ENCODE results near the gene LPIN3.

DNA sequence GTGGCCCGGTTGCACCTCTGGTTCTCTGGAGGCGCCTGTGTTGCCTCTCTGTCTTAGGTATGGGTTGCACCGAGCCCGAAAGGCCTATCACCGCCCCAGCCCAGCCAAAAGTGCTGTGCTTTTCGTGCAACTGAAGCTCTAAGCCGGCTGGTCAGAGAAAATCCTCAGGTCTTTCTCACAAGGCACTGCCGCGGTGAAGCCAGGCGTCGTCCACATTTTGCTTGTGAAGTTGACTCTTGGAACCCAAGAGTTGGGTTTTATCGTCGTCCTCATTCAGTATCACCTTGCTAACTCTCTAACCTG, 26.7 kb downstream of the LPIN3 start:
- TF ChIP-seq SMC3 (IDR thresholded peaks at IDR 0.05; ENCODE audit: low read depth, low read length) (no peak), POLR2A (IDR thresholded peaks at IDR 0.05; ENCODE audit: low read depth, low read length) (no peak), MAZ (IDR thresholded peaks at IDR 0.05; ENCODE audit: borderline replicate concordance, low read depth, low read length) (no peak), RAD21 (IDR thresholded peaks at IDR 0.05; ENCODE audit: low read length) (no peak), MAFK (IDR thresholded peaks at IDR 0.05; ENCODE audit: low read depth, low read length) (no peak)
- TF ChIP-seq, protein P1, sequence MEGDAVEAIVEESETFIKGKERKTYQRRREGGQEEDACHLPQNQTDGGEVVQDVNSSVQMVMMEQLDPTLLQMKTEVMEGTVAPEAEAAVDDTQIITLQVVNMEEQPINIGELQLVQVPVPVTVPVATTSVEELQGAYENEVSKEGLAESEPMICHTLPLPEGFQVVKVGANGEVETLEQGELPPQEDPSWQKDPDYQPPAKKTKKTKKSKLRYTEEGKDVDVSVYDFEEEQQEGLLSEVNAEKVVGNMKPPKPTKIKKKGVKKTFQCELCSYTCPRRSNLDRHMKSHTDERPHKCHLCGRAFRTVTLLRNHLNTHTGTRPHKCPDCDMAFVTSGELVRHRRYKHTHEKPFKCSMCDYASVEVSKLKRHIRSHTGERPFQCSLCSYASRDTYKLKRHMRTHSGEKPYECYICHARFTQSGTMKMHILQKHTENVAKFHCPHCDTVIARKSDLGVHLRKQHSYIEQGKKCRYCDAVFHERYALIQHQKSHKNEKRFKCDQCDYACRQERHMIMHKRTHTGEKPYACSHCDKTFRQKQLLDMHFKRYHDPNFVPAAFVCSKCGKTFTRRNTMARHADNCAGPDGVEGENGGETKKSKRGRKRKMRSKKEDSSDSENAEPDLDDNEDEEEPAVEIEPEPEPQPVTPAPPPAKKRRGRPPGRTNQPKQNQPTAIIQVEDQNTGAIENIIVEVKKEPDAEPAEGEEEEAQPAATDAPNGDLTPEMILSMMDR (conservative IDR thresholded peaks at IDR 0.05; ENCODE audit: low read depth, low read length) = no peak
- TF ChIP-seq, protein P2, sequence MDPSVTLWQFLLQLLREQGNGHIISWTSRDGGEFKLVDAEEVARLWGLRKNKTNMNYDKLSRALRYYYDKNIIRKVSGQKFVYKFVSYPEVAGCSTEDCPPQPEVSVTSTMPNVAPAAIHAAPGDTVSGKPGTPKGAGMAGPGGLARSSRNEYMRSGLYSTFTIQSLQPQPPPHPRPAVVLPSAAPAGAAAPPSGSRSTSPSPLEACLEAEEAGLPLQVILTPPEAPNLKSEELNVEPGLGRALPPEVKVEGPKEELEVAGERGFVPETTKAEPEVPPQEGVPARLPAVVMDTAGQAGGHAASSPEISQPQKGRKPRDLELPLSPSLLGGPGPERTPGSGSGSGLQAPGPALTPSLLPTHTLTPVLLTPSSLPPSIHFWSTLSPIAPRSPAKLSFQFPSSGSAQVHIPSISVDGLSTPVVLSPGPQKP (IDR thresholded peaks at IDR 0.05; ENCODE audit: borderline replicate concordance, low read depth, low read length) = no peak

Measured in IMR-90 (cell line).